HCT116 (cell line): ENCODE data around the gene PRPF6. TPM values are rescaled to one million over a fixed set of nuclear protein-coding genes. Genes with fewer than 3 reads are reported as not detected.

Source experiments
- ATAC-seq: fragments of 200-7000 bp; cut with Tn5 transposase; 2 replicates; pipeline ENCODE4 v1.9.1; 2020; ENCODE audit warnings: mild to moderate bottlenecking, moderate library complexity
- BruUV-seq: library from RNA; stranded (reverse); fragments of 400-500 nt; replicated peaks from 2 replicates; lab custom pipeline; 2021; lab: Mats Ljungman, UMichigan
- CTCF ChIA-PET: fragments of 300-600 bp; sonication (Branson Sonifier 250); formaldehyde crosslinking; loops from one replicate; lab custom pipeline; 2021; ENCODE audit warnings: antibody characterized with exemption; lab: Charles Lee
- POLR2A ChIA-PET: fragments of 300-600, 350-600 bp; sonication (Branson Sonifier 250); formaldehyde crosslinking; loops from one replicate; lab custom pipeline; 2021; ENCODE audit warnings: antibody characterized with exemption; lab: Charles Lee
- RAD21 ChIA-PET, 2 experiments: fragments of 300-600 bp; sonication (Branson Sonifier 250); formaldehyde crosslinking; loops; one replicate each; lab custom pipeline; 2023; ENCODE audit warnings: low total read pairs in 2 of 2; ENCODE audit not compliant: uncharacterized antibody in 2 of 2, unreplicated experiment in 2 of 2, low non-redundant PET in 1 of 2; lab: Charles Lee
- DNase-seq: peaks from one replicate; pipeline ENCODE4 v3.0.0-alpha.2; 2010; ENCODE audit warnings: low read depth, low spot score
- H2AFZ ChIP-seq: fragments of 200-600 bp; shearing (Covaris generic), sonication (generic); 2 replicates; pipeline ENCODE4 v1.6.1; 2017; ENCODE audit warnings: low read depth, mixed run types, mixed read lengths, antibody characterized with exemption, low read length; ENCODE audit not compliant: poor library complexity, severe bottlenecking
- H3K27ac ChIP-seq: 2 replicates; pipeline ENCODE4 v1.5.1; 2012; ENCODE audit warnings: low read depth, low read length
- H3K27me3 ChIP-seq: fragments of 200-600 bp; sonication (generic); 2 replicates; pipeline ENCODE4 v1.6.1; 2016; ENCODE audit warnings: mixed run types, low read length, mixed read lengths; ENCODE audit not compliant: insufficient read depth
- H3K36me3 ChIP-seq, 2 experiments: fragments of 200-500 bp in 1 of 2; fragments of 200-600 bp in 1 of 2; sonication (Bioruptor generic) in 1 of 2; sonication (generic) in 1 of 2; 2 replicates each; pipeline versions ENCODE4 v1.5.1 to v1.6.1; 2014 to 2016; ENCODE audit warnings: low read length in 2 of 2, inconsistent platforms in 1 of 2, mixed read lengths in 1 of 2, mixed run types in 1 of 2; ENCODE audit not compliant: insufficient read depth in 2 of 2, control insufficient read depth in 1 of 2
- H3K4me1 ChIP-seq, 2 experiments: fragments of 200-600 bp in 1 of 2; sonication (generic) in 1 of 2; 2 replicates each; pipeline versions ENCODE4 v1.5.1 to v1.6.1; 2012 to 2017; ENCODE audit warnings: low read length in 2 of 2, inconsistent platforms in 1 of 2, mild to moderate bottlenecking in 1 of 2, mixed read lengths in 1 of 2, mixed run types in 1 of 2, moderate library complexity in 1 of 2; ENCODE audit not compliant: insufficient read depth in 2 of 2, control insufficient read depth in 1 of 2
- H3K4me2 ChIP-seq: fragments of 200-600 bp; sonication (generic); 2 replicates; pipeline ENCODE4 v1.6.1; 2017; ENCODE audit warnings: mixed run types, low read length, mixed read lengths
- H3K4me3 ChIP-seq, 2 experiments: fragments of 200-600 bp in 1 of 2; sonication (generic) in 1 of 2; replicated peaks in 1 of 2; 2 replicates each; pipeline ENCODE4 v1.5.1; 2011 to 2016; ENCODE audit warnings: low read length in 2 of 2, control low read depth in 1 of 2, low read depth in 1 of 2, mild to moderate bottlenecking in 1 of 2, mixed read lengths in 1 of 2, mixed run types in 1 of 2
- H3K79me2 ChIP-seq: fragments of 200-600 bp; sonication (generic); 2 replicates; pipeline ENCODE4 v1.6.1; 2017; ENCODE audit warnings: mild to moderate bottlenecking, mixed run types, low read length, moderate library complexity, mixed read lengths; ENCODE audit not compliant: insufficient read depth
- H3K9ac ChIP-seq: fragments of 200-600 bp; sonication (generic); 2 replicates; pipeline ENCODE4 v1.6.1; 2016; ENCODE audit warnings: low read length, mixed read lengths
- H3K9me2 ChIP-seq: fragments of 200-600 bp; sonication (generic), shearing (Covaris generic); 2 replicates; pipeline ENCODE4 v1.6.1; 2017; ENCODE audit warnings: mixed run types, mild to moderate bottlenecking, moderate library complexity; ENCODE audit not compliant: insufficient read depth
- H3K9me3 ChIP-seq, 2 experiments: fragments of 200-500 bp in 1 of 2; fragments of 200-600 bp in 1 of 2; sonication (Bioruptor generic) in 1 of 2; sonication (generic) in 1 of 2; 2 replicates each; pipeline ENCODE4 v1.6.1; 2014 to 2017; ENCODE audit warnings: low read length in 2 of 2, mixed read lengths in 2 of 2, inconsistent platforms in 1 of 2, low read depth in 1 of 2, mild to moderate bottlenecking in 1 of 2, mixed run types in 1 of 2, moderate library complexity in 1 of 2; ENCODE audit not compliant: control insufficient read depth in 1 of 2, insufficient read depth in 1 of 2
- H4K20me1 ChIP-seq: fragments of 200-600 bp; sonication (generic), shearing (Covaris generic); 2 replicates; pipeline ENCODE4 v1.6.1; 2017; ENCODE audit warnings: mixed run types, mild to moderate bottlenecking, moderate library complexity; ENCODE audit not compliant: insufficient read depth
- ATF3 ChIP-seq: IDR thresholded peaks from 2 replicates; pipeline ENCODE4 v1.6.1; 2012
- CEBPB ChIP-seq: IDR thresholded peaks from 2 replicates; pipeline ENCODE4 v1.6.1; 2012; ENCODE audit warnings: low read depth
- CTCF ChIP-seq, 3 experiments: fragments of 200-600 bp in 1 of 3; sonication (generic) in 1 of 3; IDR thresholded peaks in 2 of 3; conservative IDR thresholded peaks in 1 of 3; 2 replicates each; pipeline ENCODE4 v1.5.1; 2012 to 2017; ENCODE audit warnings: low read depth in 2 of 3, low read length in 2 of 3, antibody characterized with exemption in 1 of 3, borderline replicate concordance in 1 of 3, control low read depth in 1 of 3, mild to moderate bottlenecking in 1 of 3, mixed read lengths in 1 of 3, mixed run types in 1 of 3, moderate library complexity in 1 of 3; ENCODE audit not compliant: insufficient read depth in 1 of 3
- EGR1 ChIP-seq: IDR thresholded peaks from 2 replicates; pipeline ENCODE4 v1.6.1; 2012; ENCODE audit warnings: low read depth
- ELF1 ChIP-seq: IDR thresholded peaks from 2 replicates; pipeline ENCODE4 v1.6.1; 2012; ENCODE audit warnings: low read depth, borderline replicate concordance
- EZH2 ChIP-seq: fragments of 200-600 bp; sonication (generic); IDR thresholded peaks from 2 replicates; pipeline ENCODE4 v1.6.1; 2017; ENCODE audit warnings: antibody characterized with exemption, mixed run types
- EZH2phosphoT487 ChIP-seq: fragments of 200-600 bp; IDR thresholded peaks from 2 replicates; pipeline ENCODE4 v1.6.1; 2018; ENCODE audit warnings: antibody characterized with exemption, borderline replicate concordance
- FOSL1 ChIP-seq: IDR thresholded peaks from 2 replicates; pipeline ENCODE4 v1.6.1; 2012; ENCODE audit warnings: low read depth
- POLR2A ChIP-seq: IDR thresholded peaks from 2 replicates; pipeline ENCODE4 v1.7.0; 2011; ENCODE audit warnings: borderline replicate concordance; ENCODE audit not compliant: insufficient read depth, insufficient read length; ENCODE audit errors: extremely low read depth
- POLR2AphosphoS5 ChIP-seq: IDR thresholded peaks from 2 replicates; pipeline ENCODE4 v1.6.1; 2011; ENCODE audit warnings: mild to moderate bottlenecking, low read depth, low read length, moderate library complexity
- SP1 ChIP-seq: IDR thresholded peaks from 2 replicates; pipeline ENCODE4 v1.6.1; 2012; ENCODE audit warnings: low read depth
- TCF7L2 ChIP-seq: IDR thresholded peaks from 2 replicates; pipeline ENCODE4 v1.7.0; 2011; ENCODE audit warnings: borderline replicate concordance, inconsistent platforms; ENCODE audit not compliant: insufficient read depth, insufficient read length; ENCODE audit errors: extremely low read depth
- YY1 ChIP-seq: IDR thresholded peaks from 2 replicates; pipeline ENCODE4 v1.6.1; 2011; ENCODE audit warnings: low read length, low read depth, moderate library complexity, mild to moderate bottlenecking; ENCODE audit not compliant: insufficient replicate concordance; ENCODE audit errors: extremely low read depth
- ZFX ChIP-seq: fragments of 450-650 bp; IDR thresholded peaks from 2 replicates; pipeline ENCODE4 v1.6.1; 2017
- ZNF274 ChIP-seq: fragments of 200-500 bp; sonication (Bioruptor generic); IDR thresholded peaks from 2 replicates; pipeline ENCODE4 v1.6.1; 2014; ENCODE audit warnings: mild to moderate bottlenecking, low read depth, low read length, inconsistent platforms
- intact Hi-C: fragments of 100-400 bp; cut with micrococcal nuclease; formaldehyde crosslinking; loops from 2 replicates; pipeline ENCODE4 v1.10.0; 2022
- total RNA-seq: library from RNA; stranded (reverse); gene quantifications from one replicate; pipeline ENCODE4 v1.2.1, GENCODE V29; 2021; ENCODE audit not compliant: unreplicated experiment
- TF ChIP-seq, protein P1 (sequence below): IDR thresholded peaks from 2 replicates; pipeline ENCODE4 v1.6.1; 2012; ENCODE audit warnings: low read depth
- TF ChIP-seq, protein P2 (sequence below): IDR thresholded peaks from 2 replicates; pipeline ENCODE4 v1.6.1; 2012
- TF ChIP-seq, protein P3 (sequence below): IDR thresholded peaks from 2 replicates; pipeline ENCODE4 v1.6.1; 2011; ENCODE audit warnings: mild to moderate bottlenecking, low read length, moderate library complexity; ENCODE audit not compliant: insufficient replicate concordance; ENCODE audit errors: extremely low read depth

The PRPF6 gene
- total RNA-seq, 1 experiment from 2014 or later, result 74.9 TPM

- Histone ChIP-seq H3K4me3 (no peak overlapping the region), H3K4me1 (peaks cover 16 to 32% of the 10 kb centered on the region in 2 experiments), H4K20me1 (no peaks in the 10 kb centered on the region), H3K36me3 (no peaks in the 10 kb centered on the region), H3K9me2 (no peaks in the 10 kb centered on the region), H3K4me2 (no peak overlapping the region), H3K27ac (no peak overlapping the region), H3K27me3 (no peaks in the 10 kb centered on the region), H3K9me3 (no peaks in the 10 kb centered on the region), H3K79me2 (no peaks in the 10 kb centered on the region), H2AFZ (no peak overlapping the region), H3K9ac (no peak overlapping the region)
- ChIA-PET CTCF (no interaction called here), RAD21 (interaction anchor here in 1 of 2 experiments (0.6 kb wide), 1 partner anchor 64 kb away, joined by 4 read pairs; no protein-coding TSS in a partner anchor), POLR2A (interaction anchor here (0.6 kb wide), 1 partner anchor 477 kb away, joined by 3 read pairs; no protein-coding TSS in a partner anchor)
- ATAC-seq (no peak), DNase-seq (no peak)
- BruUV-seq, result no TSS peak
- intact Hi-C loops, result loop anchor here (10.0 kb wide), 1 partner anchor 347 kb away; the partner anchor contains the start of genes ARFRP1 and ZGPAT
- no peak for TF ChIP-seq ELF1
- TF ChIP-seq CTCF (IDR thresholded peaks at IDR 0.05 in 2 of 3, conservative IDR thresholded peaks at IDR 0.05 in 1 of 3; ENCODE audit: borderline replicate concordance in 1 of 3, insufficient read depth in 1 of 3, low read depth in 2 of 3, low read length in 2 of 3), result no peak
- TF ChIP-seq, protein P1, sequence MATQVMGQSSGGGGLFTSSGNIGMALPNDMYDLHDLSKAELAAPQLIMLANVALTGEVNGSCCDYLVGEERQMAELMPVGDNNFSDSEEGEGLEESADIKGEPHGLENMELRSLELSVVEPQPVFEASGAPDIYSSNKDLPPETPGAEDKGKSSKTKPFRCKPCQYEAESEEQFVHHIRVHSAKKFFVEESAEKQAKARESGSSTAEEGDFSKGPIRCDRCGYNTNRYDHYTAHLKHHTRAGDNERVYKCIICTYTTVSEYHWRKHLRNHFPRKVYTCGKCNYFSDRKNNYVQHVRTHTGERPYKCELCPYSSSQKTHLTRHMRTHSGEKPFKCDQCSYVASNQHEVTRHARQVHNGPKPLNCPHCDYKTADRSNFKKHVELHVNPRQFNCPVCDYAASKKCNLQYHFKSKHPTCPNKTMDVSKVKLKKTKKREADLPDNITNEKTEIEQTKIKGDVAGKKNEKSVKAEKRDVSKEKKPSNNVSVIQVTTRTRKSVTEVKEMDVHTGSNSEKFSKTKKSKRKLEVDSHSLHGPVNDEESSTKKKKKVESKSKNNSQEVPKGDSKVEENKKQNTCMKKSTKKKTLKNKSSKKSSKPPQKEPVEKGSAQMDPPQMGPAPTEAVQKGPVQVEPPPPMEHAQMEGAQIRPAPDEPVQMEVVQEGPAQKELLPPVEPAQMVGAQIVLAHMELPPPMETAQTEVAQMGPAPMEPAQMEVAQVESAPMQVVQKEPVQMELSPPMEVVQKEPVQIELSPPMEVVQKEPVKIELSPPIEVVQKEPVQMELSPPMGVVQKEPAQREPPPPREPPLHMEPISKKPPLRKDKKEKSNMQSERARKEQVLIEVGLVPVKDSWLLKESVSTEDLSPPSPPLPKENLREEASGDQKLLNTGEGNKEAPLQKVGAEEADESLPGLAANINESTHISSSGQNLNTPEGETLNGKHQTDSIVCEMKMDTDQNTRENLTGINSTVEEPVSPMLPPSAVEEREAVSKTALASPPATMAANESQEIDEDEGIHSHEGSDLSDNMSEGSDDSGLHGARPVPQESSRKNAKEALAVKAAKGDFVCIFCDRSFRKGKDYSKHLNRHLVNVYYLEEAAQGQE, result no peak
- TF ChIP-seq POLR2AphosphoS5, result no peak
- TF ChIP-seq YY1, result no peak
- TF ChIP-seq SP1, result no peak
- TF ChIP-seq CEBPB, result no peak
- no peak for TF ChIP-seq ZNF274
- no peak for TF ChIP-seq EZH2
- no peak for TF ChIP-seq ZFX
- TF ChIP-seq TCF7L2, result no peak
- no peak for TF ChIP-seq EZH2phosphoT487
- TF ChIP-seq FOSL1, result no peak
- TF ChIP-seq, protein P2, sequence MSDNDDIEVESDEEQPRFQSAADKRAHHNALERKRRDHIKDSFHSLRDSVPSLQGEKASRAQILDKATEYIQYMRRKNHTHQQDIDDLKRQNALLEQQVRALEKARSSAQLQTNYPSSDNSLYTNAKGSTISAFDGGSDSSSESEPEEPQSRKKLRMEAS, result no peak
- TF ChIP-seq, protein P3, sequence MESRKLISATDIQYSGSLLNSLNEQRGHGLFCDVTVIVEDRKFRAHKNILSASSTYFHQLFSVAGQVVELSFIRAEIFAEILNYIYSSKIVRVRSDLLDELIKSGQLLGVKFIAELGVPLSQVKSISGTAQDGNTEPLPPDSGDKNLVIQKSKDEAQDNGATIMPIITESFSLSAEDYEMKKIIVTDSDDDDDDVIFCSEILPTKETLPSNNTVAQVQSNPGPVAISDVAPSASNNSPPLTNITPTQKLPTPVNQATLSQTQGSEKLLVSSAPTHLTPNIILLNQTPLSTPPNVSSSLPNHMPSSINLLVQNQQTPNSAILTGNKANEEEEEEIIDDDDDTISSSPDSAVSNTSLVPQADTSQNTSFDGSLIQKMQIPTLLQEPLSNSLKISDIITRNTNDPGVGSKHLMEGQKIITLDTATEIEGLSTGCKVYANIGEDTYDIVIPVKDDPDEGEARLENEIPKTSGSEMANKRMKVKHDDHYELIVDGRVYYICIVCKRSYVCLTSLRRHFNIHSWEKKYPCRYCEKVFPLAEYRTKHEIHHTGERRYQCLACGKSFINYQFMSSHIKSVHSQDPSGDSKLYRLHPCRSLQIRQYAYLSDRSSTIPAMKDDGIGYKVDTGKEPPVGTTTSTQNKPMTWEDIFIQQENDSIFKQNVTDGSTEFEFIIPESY, result no peak
- TF ChIP-seq ATF3, result no peak
- no peak for TF ChIP-seq POLR2A
- no peak for TF ChIP-seq EGR1
These were observed 70.8 kb downstream of the PRPF6 start for GRCh38 chr20:64051561-64052325.
